ENCODE data around the gene KCNMA1. TPM values are rescaled to one million over a fixed set of nuclear protein-coding genes. Genes with fewer than 3 reads are reported as not detected.
A peak's percentile ranks its signal among the peaks of the same experiment; 100 is the strongest.

Gene KCNMA1
- total RNA-seq, 1 donor from 2014 or later = 87.6 TPM

GRCh38 chr10:77359950-77360520 is 277.6 kb downstream of the KCNMA1 start:
- no peak for TF ChIP-seq CTCF (IDR thresholded peaks at IDR 0.05)
- Mint-ChIP-seq H3K36me3 (ENCODE audit: low read depth) (peaks cover 1% of the 10 kb centered on the region), H3K9me3 (ENCODE audit: low read depth) (no peaks in the 10 kb centered on the region), H3K4me3 (ENCODE audit: unreplicated experiment) (no peak overlapping the region), H3K27me3 (ENCODE audit: low read depth) (no peaks in the 10 kb centered on the region), H3K4me1 (ENCODE audit: low read depth) (peaks cover 49% of the 10 kb centered on the region), H3K27ac (ENCODE audit: unreplicated experiment) (peak overlapping the region; percentile 30)
- no peak for DNase-seq (ENCODE audit: low spot score)

GRCh38 chr10:77359287-77359691 is 278.3 kb downstream of the KCNMA1 start:
- Mint-ChIP-seq H3K4me1 (ENCODE audit: low read depth) (peaks cover 50% of the 10 kb centered on the region), H3K9me3 (ENCODE audit: low read depth) (no peaks in the 10 kb centered on the region), H3K36me3 (ENCODE audit: low read depth) (peaks cover 1% of the 10 kb centered on the region), H3K4me3 (ENCODE audit: unreplicated experiment) (no peak overlapping the region), H3K27ac (ENCODE audit: unreplicated experiment) (no peak overlapping the region), H3K27me3 (ENCODE audit: low read depth) (no peaks in the 10 kb centered on the region)
- no peak for DNase-seq (ENCODE audit: low spot score)
- TF ChIP-seq CTCF (IDR thresholded peaks at IDR 0.05) = no peak

GRCh38 chr10:77358656-77359055 is 279.0 kb downstream of the KCNMA1 start:
- Mint-ChIP-seq H3K36me3 (ENCODE audit: low read depth) (peaks cover 1% of the 10 kb centered on the region), H3K4me3 (ENCODE audit: unreplicated experiment) (no peak overlapping the region), H3K9me3 (ENCODE audit: low read depth) (no peaks in the 10 kb centered on the region), H3K27me3 (ENCODE audit: low read depth) (no peaks in the 10 kb centered on the region), H3K4me1 (ENCODE audit: low read depth) (peaks cover 50% of the 10 kb centered on the region), H3K27ac (ENCODE audit: unreplicated experiment) (peak overlapping the region; percentile 92)
- no peak for TF ChIP-seq CTCF (IDR thresholded peaks at IDR 0.05)
- DNase-seq (ENCODE audit: low spot score) = no peak

- H3K27ac Mint-ChIP-seq (ENCODE audit: unreplicated experiment) = peak overlapping the region; percentile 92
- no peak for TF ChIP-seq CTCF (IDR thresholded peaks at IDR 0.05)
- peaks cover 50% of the 10 kb centered on the region for H3K4me1 Mint-ChIP-seq (ENCODE audit: low read depth)
- DNase-seq (ENCODE audit: low spot score) = no peak
- H3K4me3 Mint-ChIP-seq (ENCODE audit: unreplicated experiment) = no peak overlapping the region
- peaks cover 1% of the 10 kb centered on the region for H3K36me3 Mint-ChIP-seq (ENCODE audit: low read depth)
- H3K9me3 Mint-ChIP-seq (ENCODE audit: low read depth) = no peaks in the 10 kb centered on the region
- H3K27me3 Mint-ChIP-seq (ENCODE audit: low read depth) = no peaks in the 10 kb centered on the region
These were observed 279.8 kb downstream of the KCNMA1 start for GRCh38 chr10:77357611-77358310.

- Mint-ChIP-seq H3K4me1 (ENCODE audit: low read depth) (peaks cover 56% of the 10 kb centered on the region), H3K9me3 (ENCODE audit: low read depth) (no peaks in the 10 kb centered on the region)
- no peak for DNase-seq (ENCODE audit: low spot score)
These were observed 280.4 kb downstream of the KCNMA1 start for GRCh38 chr10:77357185-77357584.

More at GRCh38 chr10:77357185-77357584, 280.4 kb downstream of the KCNMA1 start:
- no peaks in the 10 kb centered on the region for H3K27me3 Mint-ChIP-seq (ENCODE audit: low read depth)
- no peak for TF ChIP-seq CTCF (IDR thresholded peaks at IDR 0.05)
- H3K36me3 Mint-ChIP-seq (ENCODE audit: low read depth) = peaks cover 1% of the 10 kb centered on the region
- no peak overlapping the region for H3K4me3 Mint-ChIP-seq (ENCODE audit: unreplicated experiment)
- H3K27ac Mint-ChIP-seq (ENCODE audit: unreplicated experiment) = peak overlapping the region; percentile 92

All from chondrocyte (in vitro differentiated cells).